T-cell (primary cell): ENCODE measurements around the gene CRTAP. TPM values are rescaled to one million over a fixed set of nuclear protein-coding genes. Genes with fewer than 3 reads are reported as not detected.

Experiments
- ATAC-seq, 4 experiments: fragments of 200-7000 bp in 3 of 4; fragments of 150-1000 bp in 1 of 4; cut with Tn5 transposase; replicated peaks in 1 of 4; 1 replicate in 3 of 4; 2 replicates in 1 of 4; pipeline ENCODE4 v1.10.0; 2021; ENCODE audit warnings: moderate library complexity in 3 of 4, mild to moderate bottlenecking in 2 of 4, moderate number of reproducible peaks in 1 of 4
- CTCF ChIA-PET, 2 donors: fragments of 300-600 bp; sonication (Branson Sonifier 250); formaldehyde crosslinking; loops; one replicate each; lab custom pipeline; 2022; ENCODE audit warnings: antibody characterized with exemption in 2 of 2; lab: Charles Lee
- POLR2A ChIA-PET, 2 donors: fragments of 300-600 bp; sonication (Branson Sonifier 250); formaldehyde crosslinking; loops; one replicate each; lab custom pipeline; 2022; ENCODE audit warnings: antibody characterized with exemption in 2 of 2; lab: Charles Lee
- DNase-seq, 35 experiments: peaks; one replicate each; pipeline versions ENCODE4 v3.0.0 to v3.0.0-alpha.2; 2013 to 2023
- H3K27ac ChIP-seq: one replicate; pipeline ENCODE4 v1.5.1; 2013; ENCODE audit warnings: low read length
- H3K27me3 ChIP-seq, 2 experiments: replicated peaks in 1 of 2; 1 replicate in 1 of 2; 2 replicates in 1 of 2; pipeline versions ENCODE4 v1.6.1 to v1.7.0; 2013; ENCODE audit warnings: low read length in 1 of 2, mixed read lengths in 1 of 2; ENCODE audit not compliant: control insufficient read depth in 2 of 2, insufficient read depth in 2 of 2; ENCODE audit errors: extremely low read depth in 1 of 2
- H3K36me3 ChIP-seq, 2 donors: 1 replicate in 1 of 2; 2 replicates in 1 of 2; pipeline versions ENCODE4 v1.6.1 to v1.7.0; 2013; ENCODE audit warnings: low read length in 1 of 2; ENCODE audit not compliant: control insufficient read depth in 2 of 2, insufficient read depth in 1 of 2; ENCODE audit errors: extremely low read depth in 1 of 2
- H3K4me1 ChIP-seq, 2 experiments: 1 replicate in 1 of 2; 2 replicates in 1 of 2; pipeline versions ENCODE4 v1.6.1 to v1.7.0; 2013; ENCODE audit warnings: low read length in 2 of 2, mixed read lengths in 1 of 2; ENCODE audit not compliant: insufficient read depth in 2 of 2, control insufficient read depth in 1 of 2; ENCODE audit errors: extremely low read depth in 1 of 2
- H3K4me3 ChIP-seq, 2 donors: 1 replicate in 1 of 2; 2 replicates in 1 of 2; pipeline versions ENCODE4 v1.5.1 to v1.7.0; 2013; ENCODE audit warnings: mild to moderate bottlenecking in 2 of 2, low read length in 1 of 2, moderate library complexity in 1 of 2; ENCODE audit not compliant: control insufficient read depth in 1 of 2; ENCODE audit errors: extremely low read depth in 1 of 2
- H3K9me3 ChIP-seq: 2 replicates; pipeline ENCODE4 v1.7.0; 2013
- H3K27ac Mint-ChIP-seq, 2 donors: one replicate each; pipeline ENCODE4 v1.8.0; 2020 to 2021; ENCODE audit warnings: mild to moderate bottlenecking in 2 of 2, mixed read lengths in 2 of 2
- H3K27me3 Mint-ChIP-seq, 2 donors: one replicate each; pipeline ENCODE4 v1.8.0; 2021 to 2022; ENCODE audit warnings: mixed read lengths in 2 of 2
- H3K36me3 Mint-ChIP-seq: one replicate; pipeline ENCODE4 v1.8.0; 2021; ENCODE audit warnings: mixed read lengths
- H3K4me1 Mint-ChIP-seq, 3 donors: one replicate each; pipeline ENCODE4 v1.8.0; 2020 to 2022; ENCODE audit warnings: mixed read lengths in 3 of 3, mild to moderate bottlenecking in 1 of 3
- H3K4me3 Mint-ChIP-seq, 3 donors: one replicate each; pipeline ENCODE4 v1.8.0; 2020 to 2022; ENCODE audit warnings: mild to moderate bottlenecking in 3 of 3, mixed read lengths in 3 of 3, moderate library complexity in 3 of 3
- H3K9me3 Mint-ChIP-seq, 3 donors: one replicate each; pipeline ENCODE4 v1.8.0; 2020 to 2022; ENCODE audit warnings: mixed read lengths in 3 of 3
- WGBS: methylation state at CpG from one replicate; pipeline ENCODE4 v1.1.5; 2013; ENCODE audit warnings: missing lambda C conversion rate; ENCODE audit not compliant: insufficient coverage; 5-methylcytosine and 5-hydroxymethylcytosine counted together
- total RNA-seq, 35 experiments: library from RNA in 6 of 35; stranded (reverse) in 6 of 35; fragments of 120-200 nt in 1 of 35; gene quantifications; one replicate each; pipeline versions ENCODE4 v1.2.1 to v1.2.4 and lab custom pipeline; 2013 to 2026

The CRTAP gene
- total RNA-seq, 5 donors from 2014 or later (not counting 1 experiment from before 2014, with no cell fraction given), result 27.8 to 65.7 (median 52.4) TPM

GRCh38 chr3:33128706-33129105, 14.9 kb downstream of the CRTAP start:
- H3K27me3 Mint-ChIP-seq, result no peaks in the 10 kb centered on the region
- Histone ChIP-seq H3K9me3 (no peaks in the 10 kb centered on the region), H3K27me3 (no peaks in the 10 kb centered on the region), H3K4me1 (peaks cover 0 to 2% of the 10 kb centered on the region in 2 experiments), H3K4me3 (no peak overlapping the region), H3K36me3 (peaks cover 0 to 39% of the 10 kb centered on the region in 2 donors), H3K27ac (no peak overlapping the region)
- peaks cover 44% of the 10 kb centered on the region for H3K36me3 Mint-ChIP-seq
- H3K27ac Mint-ChIP-seq, result no peak overlapping the region
- peaks cover 0 to 7% (median 2%) of the 10 kb centered on the region in 3 donors for H3K4me1 Mint-ChIP-seq
- ChIA-PET CTCF (interaction anchor here (0.6 to 1.1 kb wide), 8 partner anchors 19 to 655 kb away, joined by 3 to 6 read pairs (median 4); no protein-coding TSS in a partner anchor), POLR2A (interaction anchor here in 1 of 2 donors (0.6 kb wide), 1 partner anchor 1130 kb away, joined by 4 read pairs; no protein-coding TSS in a partner anchor)
- ATAC-seq (no peak), DNase-seq (no peak)
- H3K9me3 Mint-ChIP-seq, result no peaks in the 10 kb centered on the region
- WGBS, result no CpG with 5 or more reads among the region's 1 CpG
- no peak overlapping the region for H3K4me3 Mint-ChIP-seq

- no peaks in the 10 kb centered on the region for H3K9me3 Mint-ChIP-seq
- no peaks in the 10 kb centered on the region for H3K27me3 ChIP-seq
- H3K36me3 ChIP-seq, result peaks cover 0 to 39% of the 10 kb centered on the region in 2 donors
- H3K4me3 Mint-ChIP-seq, result no peak overlapping the region
- no peak overlapping the region for H3K27ac Mint-ChIP-seq
- ChIA-PET CTCF (interaction anchor here (0.6 to 2.8 kb wide), 8 partner anchors 70 to 657 kb away, joined by 3 to 28 read pairs (median 8); no protein-coding TSS in a partner anchor), POLR2A (interaction anchor here in 1 of 2 donors (0.6 kb wide), 1 partner anchor 33 kb away, joined by 10 read pairs; no protein-coding TSS in a partner anchor)
- no peak overlapping the region for H3K4me3 ChIP-seq
- peaks cover 0 to 2% of the 10 kb centered on the region in 2 experiments for H3K4me1 ChIP-seq
- WGBS, result 67% methylated on average over 1 of the region's 2 CpGs
- no peaks in the 10 kb centered on the region for H3K27me3 Mint-ChIP-seq
- ATAC-seq (no peak), DNase-seq (no peak)
- peaks cover 43% of the 10 kb centered on the region for H3K36me3 Mint-ChIP-seq
- peaks cover 0 to 7% (median 4%) of the 10 kb centered on the region in 3 donors for H3K4me1 Mint-ChIP-seq
- no peaks in the 10 kb centered on the region for H3K9me3 ChIP-seq
- H3K27ac ChIP-seq, result no peak overlapping the region
These were observed 16.3 kb downstream of the CRTAP start for GRCh38 chr3:33130144-33130543.

- ATAC-seq (peak in 3 of 4 experiments; percentile 58 to 72 (median 63)), DNase-seq (peak in 15 of 35 experiments; percentile 6 to 64 (median 18))
- Mint-ChIP-seq H3K9me3 (no peaks in the 10 kb centered on the region), H3K4me1 (peaks cover 0 to 7% (median 4%) of the 10 kb centered on the region in 3 donors), H3K4me3 (no peak overlapping the region), H3K36me3 (peaks cover 41% of the 10 kb centered on the region), H3K27me3 (no peaks in the 10 kb centered on the region), H3K27ac (no peak overlapping the region)
- CTCF ChIA-PET, result interaction anchor here (0.5 to 2.8 kb wide), 32 partner anchors 10 to 1048 kb away, joined by 3 to 28 read pairs (median 4); partner anchors contain the start of genes CRTAP (in 1 of the 2), GPD1L (in 1 of the 2) and PDCD6IP (in 1 of the 2)
- no peak overlapping the region for H3K4me3 ChIP-seq
- peaks cover 0 to 2% of the 10 kb centered on the region in 2 experiments for H3K4me1 ChIP-seq
- no peaks in the 10 kb centered on the region for H3K27me3 ChIP-seq
- 57% methylated on average over 3 of the region's 6 CpGs for WGBS
- peaks cover 0 to 35% of the 10 kb centered on the region in 2 donors for H3K36me3 ChIP-seq
- POLR2A ChIA-PET, result no interaction called here
- H3K27ac ChIP-seq, result no peak overlapping the region
- H3K9me3 ChIP-seq, result no peaks in the 10 kb centered on the region
These were observed 17.7 kb downstream of the CRTAP start for GRCh38 chr3:33131331-33132018.

GRCh38 chr3:33132019-33132360, 18.2 kb downstream of the CRTAP start:
- no peak for ATAC-seq

GRCh38 chr3:33134026-33134625, 20.3 kb downstream of the CRTAP start:
- WGBS, result 50% methylated on average over 1 of the region's 4 CpGs
- peaks cover 0 to 2% of the 10 kb centered on the region in 2 experiments for H3K4me1 ChIP-seq
- H3K27me3 ChIP-seq, result no peaks in the 10 kb centered on the region

More at GRCh38 chr3:33132019-33132360, 18.2 kb downstream of the CRTAP start:
- peaks cover 39% of the 10 kb centered on the region for H3K36me3 Mint-ChIP-seq
- peaks cover 0 to 7% (median 4%) of the 10 kb centered on the region in 3 donors for H3K4me1 Mint-ChIP-seq
- Histone ChIP-seq H3K4me1 (peaks cover 0 to 2% of the 10 kb centered on the region in 2 experiments), H3K27me3 (no peaks in the 10 kb centered on the region), H3K9me3 (no peaks in the 10 kb centered on the region), H3K36me3 (peaks cover 0 to 35% of the 10 kb centered on the region in 2 donors), H3K4me3 (no peak overlapping the region), H3K27ac (no peak overlapping the region)
- ChIA-PET POLR2A (interaction anchor here in 1 of 2 donors (0.6 kb wide), 1 partner anchor 23 kb away, joined by 3 read pairs; no protein-coding TSS in a partner anchor), CTCF (interaction anchor here (0.5 to 2.8 kb wide), 22 partner anchors 9 to 1048 kb away, joined by 3 to 28 read pairs (median 4); partner anchors contain the start of genes CRTAP (in 1 of the 2), GPD1L (in 1 of the 2) and PDCD6IP (in 1 of the 2))
- no peaks in the 10 kb centered on the region for H3K9me3 Mint-ChIP-seq
- no peak overlapping the region for H3K4me3 Mint-ChIP-seq
- H3K27ac Mint-ChIP-seq, result no peak overlapping the region
- H3K27me3 Mint-ChIP-seq, result no peaks in the 10 kb centered on the region
- DNase-seq, result no peak
- WGBS, result no CpG with 5 or more reads among the region's 1 CpG

GRCh38 chr3:33137691-33138090, 23.9 kb downstream of the CRTAP start:
- Histone ChIP-seq H3K27ac (no peak overlapping the region), H3K27me3 (no peaks in the 10 kb centered on the region), H3K4me1 (no peaks in the 10 kb centered on the region), H3K36me3 (peaks cover 0 to 36% of the 10 kb centered on the region in 2 donors), H3K9me3 (no peaks in the 10 kb centered on the region), H3K4me3 (no peak overlapping the region)
- peaks cover 0 to 4% (median 0%) of the 10 kb centered on the region in 3 donors for H3K4me1 Mint-ChIP-seq
- no peaks in the 10 kb centered on the region for H3K27me3 Mint-ChIP-seq
- WGBS, result no CpG with 5 or more reads among the region's 1 CpG
- no peak overlapping the region for H3K4me3 Mint-ChIP-seq
- no peak overlapping the region for H3K27ac Mint-ChIP-seq
- POLR2A ChIA-PET, result no interaction called here
- no peaks in the 10 kb centered on the region for H3K9me3 Mint-ChIP-seq
- ATAC-seq (no peak), DNase-seq (no peak)
- CTCF ChIA-PET, result interaction anchor here in 1 of 2 donors (0.6 kb wide), 1 partner anchor 653 kb away, joined by 5 read pairs; no protein-coding TSS in a partner anchor
- peaks cover 56% of the 10 kb centered on the region for H3K36me3 Mint-ChIP-seq

More at GRCh38 chr3:33134026-33134625, 20.3 kb downstream of the CRTAP start:
- Mint-ChIP-seq H3K36me3 (peaks cover 41% of the 10 kb centered on the region), H3K4me1 (peaks cover 0 to 7% (median 4%) of the 10 kb centered on the region in 3 donors), H3K27ac (no peak overlapping the region), H3K9me3 (no peaks in the 10 kb centered on the region), H3K4me3 (no peak overlapping the region), H3K27me3 (no peaks in the 10 kb centered on the region)
- POLR2A ChIA-PET, result no interaction called here
- H3K4me3 ChIP-seq, result no peak overlapping the region
- H3K9me3 ChIP-seq, result no peaks in the 10 kb centered on the region
- ATAC-seq, result no peak
- no peak for DNase-seq
- CTCF ChIA-PET, result interaction anchor here in 1 of 2 donors (0.6 kb wide), 1 partner anchor 23 kb away, joined by 4 read pairs; no protein-coding TSS in a partner anchor
- peaks cover 0 to 33% of the 10 kb centered on the region in 2 donors for H3K36me3 ChIP-seq
- no peak overlapping the region for H3K27ac ChIP-seq
